ENCODE results near the gene PLAGL1.
A peak's percentile ranks its signal among the peaks of the same experiment; 100 is the strongest.
"Not testable (repeated sequence)": the region's sequence is repeated elsewhere in the genome, so short reads cannot be mapped to it uniquely, and the experiment has no call there.

PLAGL1 gene

GRCh38 chr6:144008120-144008811, at the start of gene PLAGL1:
Gene PLAGL1, minus strand, starts transcription at chr6:144008259. Its CDS starts 60,123 bp downstream, at chr6:143948136.
- peak; percentile 6 for DNase-seq

- peak; percentile 65 for DNase-seq
Measured at GRCh38 chr6:144055121-144055931, 47.3 kb upstream of the PLAGL1 start.

- DNase-seq = no peak
Measured at GRCh38 chr6:144053601-144054000, 45.5 kb upstream of the PLAGL1 start.

- DNase-seq = no peak
Measured at GRCh38 chr6:144052488-144052887, 44.4 kb upstream of the PLAGL1 start.

GRCh38 chr6:144049386-144049785, 41.3 kb upstream of the PLAGL1 start:
- DNase-seq = no peak

GRCh38 chr6:144047688-144048087, 39.6 kb upstream of the PLAGL1 start:
- no peak for DNase-seq

- DNase-seq = peak; percentile 25
Measured at GRCh38 chr6:144046672-144047071, 38.6 kb upstream of the PLAGL1 start.

GRCh38 chr6:144044989-144045388, 36.9 kb upstream of the PLAGL1 start:
- DNase-seq = not testable (repeated sequence)

GRCh38 chr6:144036835-144037195, 28.8 kb upstream of the PLAGL1 start:
- DNase-seq = no peak

GRCh38 chr6:144036064-144036834, 28.2 kb upstream of the PLAGL1 start:
- peak; percentile 14 for DNase-seq

- DNase-seq = no peak
Measured at GRCh38 chr6:144035416-144035815, 27.4 kb upstream of the PLAGL1 start.

- no peak for DNase-seq
Measured at GRCh38 chr6:144033816-144034735, 26.0 kb upstream of the PLAGL1 start.

- no peak for DNase-seq
Measured at GRCh38 chr6:144029452-144029851, 21.4 kb upstream of the PLAGL1 start.

GRCh38 chr6:144027932-144028587, 20.0 kb upstream of the PLAGL1 start:
- no peak for DNase-seq

GRCh38 chr6:144023216-144023615, 15.2 kb upstream of the PLAGL1 start:
- DNase-seq = no peak

GRCh38 chr6:144019929-144020328, 11.9 kb upstream of the PLAGL1 start:
- DNase-seq = no peak

GRCh38 chr6:144017166-144018094, 9.4 kb upstream of the PLAGL1 start:
- DNase-seq = no peak

- peak; percentile 75 for DNase-seq
Measured at GRCh38 chr6:144013486-144013909, 5.4 kb upstream of the PLAGL1 start.

GRCh38 chr6:144012534-144012933, 4.5 kb upstream of the PLAGL1 start:
- DNase-seq = no peak

- not testable (repeated sequence) for DNase-seq
Measured at GRCh38 chr6:144009628-144010027, 1.6 kb upstream of the PLAGL1 start.

GRCh38 chr6:144008846-144009245, 787 bp upstream of the PLAGL1 start:
- no peak for DNase-seq

All from CD4-positive, alpha-beta T cell treated with Interleukin-6 for 4 hours (primary cell).